ENCODE data around the gene LRIG1.
A peak's percentile ranks its signal among the peaks of the same experiment; 100 is the strongest.
"Not testable (repeated sequence)": the region's sequence is repeated elsewhere in the genome, so short reads cannot be mapped to it uniquely, and the experiment has no call there.

Gene LRIG1

DNA sequence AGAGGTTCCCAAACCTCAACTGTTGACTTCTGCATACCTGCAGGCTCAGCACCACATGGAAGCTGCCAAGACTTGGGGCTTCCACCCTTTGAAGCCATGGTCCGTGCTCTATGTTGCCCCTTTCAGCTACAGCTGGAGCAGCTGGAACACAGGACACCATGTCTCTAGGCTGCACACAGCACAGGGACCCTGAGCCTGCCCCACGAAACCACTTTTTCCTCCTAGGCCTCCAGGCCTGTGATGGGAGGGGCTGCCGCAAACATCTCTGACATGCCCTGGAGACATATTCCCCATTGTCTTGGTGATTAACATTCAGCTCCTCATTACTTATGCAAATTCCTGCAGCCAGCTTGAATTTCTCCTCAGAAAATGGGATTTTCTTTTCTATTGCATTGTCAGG is 78.9 kb downstream of the LRIG1 start:
- DNase-seq (ENCODE audit: low spot score) = not testable (repeated sequence)

DNA sequence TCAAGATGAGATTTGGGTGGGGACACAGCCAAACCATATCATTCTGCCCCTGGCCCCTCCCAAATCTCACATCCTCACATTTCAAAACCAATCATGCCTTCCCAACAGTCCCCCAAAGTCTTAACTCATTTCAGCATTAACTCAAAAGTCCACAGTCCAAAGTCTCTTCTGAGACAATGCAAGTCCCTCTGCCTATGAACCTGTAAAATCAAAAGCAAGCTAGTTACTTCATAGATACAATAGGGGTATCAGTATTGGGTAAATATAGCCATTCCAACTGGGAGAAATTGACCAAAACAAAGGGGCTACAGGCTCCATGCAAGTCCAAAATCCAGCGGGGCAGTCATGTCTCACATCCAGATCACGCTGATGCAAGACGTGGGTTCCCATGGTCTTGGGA is 79.7 kb downstream of the LRIG1 start:
- DNase-seq (ENCODE audit: low spot score) = not testable (repeated sequence)

DNA sequence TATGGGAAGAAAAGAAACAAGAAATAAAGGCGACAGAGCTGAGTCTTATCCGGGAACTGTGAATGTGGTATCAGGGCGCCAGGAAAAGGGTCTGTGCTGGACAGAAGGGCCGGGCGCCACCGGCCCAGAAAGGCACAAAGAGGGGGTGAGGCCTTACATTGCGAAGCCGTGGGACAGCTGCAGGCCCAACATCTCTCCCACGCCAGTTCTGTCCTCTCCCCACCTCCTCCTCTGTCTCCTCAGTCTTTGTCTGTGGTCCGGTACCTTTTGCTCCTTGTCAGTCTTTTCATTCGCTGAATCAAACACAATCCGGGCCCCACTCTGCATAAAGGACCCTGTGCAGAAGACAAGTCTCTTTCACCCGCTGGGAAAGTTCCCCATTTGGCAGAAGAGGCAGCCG is 81.8 kb downstream of the LRIG1 start:
- peak; percentile 65 for DNase-seq (ENCODE audit: low spot score)

DNA sequence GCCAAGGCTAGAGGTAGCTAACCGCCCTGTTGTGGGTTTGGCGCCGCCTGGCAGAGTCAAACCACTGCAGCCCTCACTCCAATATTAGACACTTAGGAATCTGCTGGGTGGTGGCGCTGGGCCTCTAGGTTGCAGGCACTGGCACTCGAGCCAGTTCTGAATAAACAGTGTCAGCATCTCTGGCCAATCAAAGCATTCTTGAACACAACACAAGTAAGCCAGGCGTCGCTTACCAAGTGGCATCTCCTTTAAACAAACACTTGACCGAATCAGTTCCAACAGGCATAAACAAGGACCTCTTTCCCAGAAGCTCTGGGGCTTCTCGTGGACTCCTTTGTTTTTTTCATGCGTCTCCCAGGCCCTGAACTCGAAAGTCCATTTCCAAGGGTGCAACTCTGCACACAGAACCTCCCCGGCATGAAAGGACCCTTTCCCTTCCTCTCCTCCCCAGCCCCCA is 82.3 kb downstream of the LRIG1 start:
- DNase-seq (ENCODE audit: low spot score) = peak; percentile 90

DNA sequence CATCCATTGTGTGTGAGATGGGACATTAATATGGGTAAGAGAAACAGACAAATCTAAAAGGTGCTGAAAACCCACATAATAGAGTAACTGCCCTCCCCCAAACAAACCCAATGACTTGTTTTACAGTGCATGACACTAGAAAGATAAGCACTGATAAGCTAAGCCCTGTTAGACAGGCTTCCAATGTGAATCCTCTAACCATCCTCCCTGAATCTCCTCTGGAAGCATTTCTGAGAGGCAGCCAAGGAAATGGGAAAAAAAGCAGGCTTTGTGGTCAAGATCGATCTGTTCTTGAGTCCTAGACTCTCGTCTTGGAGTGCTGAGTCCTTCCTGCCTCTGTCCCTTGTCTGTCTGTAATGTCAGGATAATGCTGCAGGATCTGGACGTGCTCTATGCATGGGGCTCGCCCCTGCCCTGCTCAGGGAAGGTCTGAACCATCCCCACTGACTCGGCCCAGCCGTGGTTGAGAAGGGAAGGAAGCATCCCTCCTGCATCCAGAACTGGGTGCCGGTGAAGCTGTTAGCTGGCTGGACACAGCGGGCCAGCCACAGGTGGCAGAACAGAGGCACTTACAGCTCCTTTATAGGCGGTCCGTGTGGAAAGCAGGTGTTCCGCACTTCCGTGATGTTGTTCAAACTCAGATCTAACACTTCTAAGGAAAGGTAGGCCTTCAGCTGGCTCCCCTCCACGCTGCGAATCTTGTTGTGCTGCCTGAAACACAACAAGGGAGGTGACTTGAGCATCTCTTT is 84.1 kb downstream of the LRIG1 start:
- no peak for DNase-seq (ENCODE audit: low spot score)

DNA sequence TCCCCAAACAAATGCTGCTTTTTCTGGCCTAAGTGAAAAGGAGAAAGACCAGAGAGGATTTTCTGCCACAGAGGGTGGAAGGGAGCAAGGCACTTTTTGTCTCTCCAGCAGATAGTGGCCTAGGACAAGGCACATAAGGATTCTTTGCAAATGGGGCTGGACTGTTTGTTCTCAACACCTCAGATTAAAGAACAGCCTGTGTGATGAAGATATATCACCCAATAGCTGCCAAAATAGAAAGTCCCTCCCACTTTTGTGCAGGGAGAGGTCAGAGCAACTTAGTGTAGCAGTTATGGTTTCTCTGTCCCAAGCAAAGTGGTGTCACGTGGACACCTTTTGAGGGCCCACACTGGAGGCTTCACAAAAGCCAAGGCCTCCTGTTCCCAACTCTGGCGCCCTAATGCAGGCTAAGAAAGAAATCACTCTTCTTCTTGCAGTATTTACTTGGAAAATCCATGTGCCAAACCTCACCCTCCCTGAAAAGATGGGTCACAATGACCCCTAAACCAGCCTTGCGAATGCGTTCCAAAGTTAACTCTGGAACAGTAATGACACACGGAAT is 84.9 kb downstream of the LRIG1 start:
- no peak for DNase-seq (ENCODE audit: low spot score)

DNA sequence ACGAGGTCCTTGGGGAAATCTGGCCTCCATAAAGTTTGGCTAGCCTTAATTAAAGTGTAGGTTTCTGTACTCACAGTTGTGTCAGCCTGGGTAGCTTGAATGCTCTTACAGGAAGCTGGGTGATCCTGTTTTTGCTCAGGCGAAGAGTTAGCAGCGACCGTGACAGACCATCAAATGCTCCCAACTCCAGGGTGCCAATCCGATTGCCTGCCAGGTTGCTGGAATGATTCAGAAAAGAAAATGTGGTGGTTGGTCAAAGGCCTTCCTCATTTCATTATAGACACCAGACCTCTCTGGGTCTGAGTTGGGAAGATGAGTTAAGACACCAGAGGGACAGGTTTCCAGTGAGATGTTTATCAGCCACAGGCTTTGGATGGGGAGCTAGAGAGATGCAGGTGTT is 86.0 kb downstream of the LRIG1 start:
- no peak for DNase-seq (ENCODE audit: low spot score)

DNA sequence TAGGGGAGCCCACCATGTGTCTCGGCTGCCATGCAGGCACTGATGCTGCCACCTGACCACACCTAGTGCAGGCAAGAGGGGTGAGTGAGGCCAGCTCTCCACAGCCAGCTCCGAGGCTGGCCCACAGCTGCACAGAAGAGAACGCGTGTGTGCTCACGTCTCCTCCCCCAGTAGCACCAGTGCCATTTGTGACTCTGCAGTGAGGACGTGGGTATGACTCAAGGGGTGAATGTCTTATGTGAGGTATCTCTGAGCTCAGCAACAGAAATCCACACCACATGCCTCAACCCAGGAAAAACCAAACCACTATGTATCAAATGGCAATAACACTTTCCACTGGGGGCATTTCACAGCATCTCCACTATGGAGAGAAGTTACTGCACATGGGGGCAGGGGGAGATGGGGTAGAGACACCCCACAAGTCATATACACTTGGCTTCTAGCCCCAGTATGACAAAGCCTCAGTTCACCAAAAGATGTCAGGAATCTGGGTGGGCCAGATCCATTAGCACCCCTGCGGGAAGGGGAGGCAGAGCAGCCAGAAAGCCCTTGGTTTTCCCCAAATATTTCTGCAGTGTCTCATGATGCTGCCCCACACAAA is 87.6 kb downstream of the LRIG1 start:
- no peak for DNase-seq (ENCODE audit: low spot score)

DNA sequence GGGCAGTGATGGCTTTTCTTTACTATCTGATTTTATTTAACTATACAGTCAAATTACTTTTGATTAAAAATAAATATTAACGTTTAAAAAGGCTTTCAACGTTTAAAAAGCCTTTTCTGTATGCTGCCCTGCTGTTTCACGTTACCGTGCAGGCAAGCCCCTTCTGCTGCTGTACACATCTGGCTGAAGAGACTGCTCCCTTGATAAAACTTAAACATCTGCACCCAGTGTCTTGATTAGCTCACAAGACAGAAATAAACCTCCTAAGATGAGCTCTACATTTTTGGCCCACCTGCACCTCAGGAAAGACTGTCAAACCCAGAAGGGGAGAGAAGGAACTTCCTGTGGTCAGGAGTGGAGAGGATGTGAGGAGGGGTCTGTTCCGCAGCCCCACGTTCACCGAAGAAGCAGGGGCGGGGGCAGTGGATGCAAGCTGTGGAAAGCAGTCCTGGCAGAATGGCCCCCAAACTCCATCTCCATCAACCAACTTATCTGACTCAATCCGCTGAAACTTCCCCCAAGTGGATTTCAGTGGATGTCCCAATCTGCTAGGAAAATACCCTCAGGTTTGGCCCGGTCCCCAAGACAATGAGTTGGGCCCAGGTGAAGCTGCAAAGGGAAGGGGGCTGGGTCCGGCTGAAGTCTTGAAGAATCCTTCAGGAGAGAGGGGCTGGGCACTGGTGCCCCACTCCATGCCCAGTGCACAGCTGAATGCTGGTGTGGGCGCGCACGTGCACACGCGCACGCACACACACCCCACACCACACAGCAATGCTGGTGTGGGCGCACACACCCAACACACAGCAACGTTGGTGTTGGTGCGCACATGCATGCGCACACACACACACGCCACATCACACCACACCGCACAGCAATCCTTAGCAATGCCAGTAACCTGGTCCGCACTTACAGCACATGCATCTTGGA is 88.6 kb downstream of the LRIG1 start:
- DNase-seq (ENCODE audit: low spot score) = no peak

DNA sequence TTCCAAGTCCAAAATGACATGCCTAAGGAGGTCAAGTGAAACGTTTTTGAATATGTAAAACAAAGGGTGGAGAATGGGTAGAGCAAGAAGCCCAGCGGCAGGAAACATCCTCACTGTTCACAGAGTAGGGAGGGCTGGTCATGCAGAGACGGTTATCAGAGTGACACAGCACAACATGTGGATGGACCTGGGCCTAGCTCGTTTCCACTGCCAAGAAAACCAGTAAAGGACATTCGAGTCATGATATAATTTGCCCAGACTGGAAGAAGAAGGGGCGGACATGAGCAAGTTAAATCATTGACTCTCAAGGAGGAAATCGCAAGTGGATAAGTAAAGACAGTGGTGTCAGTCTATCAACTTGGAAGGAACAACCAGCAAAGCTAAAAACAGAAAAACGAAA is 89.3 kb downstream of the LRIG1 start:
- DNase-seq (ENCODE audit: low spot score) = no peak

DNA sequence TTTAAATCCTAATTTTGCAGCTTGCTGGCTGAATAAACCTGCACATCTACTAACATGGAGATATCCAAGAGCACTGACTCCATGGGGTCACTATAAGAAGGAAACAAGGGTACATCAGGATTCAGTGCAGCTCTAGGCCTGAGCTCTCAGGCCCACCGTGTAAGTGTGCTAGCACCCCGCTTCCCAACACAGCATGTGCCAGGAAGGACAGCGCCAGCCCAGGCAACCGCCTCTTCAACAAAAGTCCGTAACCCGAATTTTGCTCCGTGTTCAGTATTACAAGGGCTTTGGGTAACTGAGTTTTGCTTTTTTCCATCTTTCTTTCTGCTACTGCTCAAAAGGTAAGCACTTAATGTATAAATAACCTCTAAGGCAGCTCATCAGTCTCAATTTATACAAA is 89.8 kb downstream of the LRIG1 start:
- DNase-seq (ENCODE audit: low spot score) = no peak

DNA sequence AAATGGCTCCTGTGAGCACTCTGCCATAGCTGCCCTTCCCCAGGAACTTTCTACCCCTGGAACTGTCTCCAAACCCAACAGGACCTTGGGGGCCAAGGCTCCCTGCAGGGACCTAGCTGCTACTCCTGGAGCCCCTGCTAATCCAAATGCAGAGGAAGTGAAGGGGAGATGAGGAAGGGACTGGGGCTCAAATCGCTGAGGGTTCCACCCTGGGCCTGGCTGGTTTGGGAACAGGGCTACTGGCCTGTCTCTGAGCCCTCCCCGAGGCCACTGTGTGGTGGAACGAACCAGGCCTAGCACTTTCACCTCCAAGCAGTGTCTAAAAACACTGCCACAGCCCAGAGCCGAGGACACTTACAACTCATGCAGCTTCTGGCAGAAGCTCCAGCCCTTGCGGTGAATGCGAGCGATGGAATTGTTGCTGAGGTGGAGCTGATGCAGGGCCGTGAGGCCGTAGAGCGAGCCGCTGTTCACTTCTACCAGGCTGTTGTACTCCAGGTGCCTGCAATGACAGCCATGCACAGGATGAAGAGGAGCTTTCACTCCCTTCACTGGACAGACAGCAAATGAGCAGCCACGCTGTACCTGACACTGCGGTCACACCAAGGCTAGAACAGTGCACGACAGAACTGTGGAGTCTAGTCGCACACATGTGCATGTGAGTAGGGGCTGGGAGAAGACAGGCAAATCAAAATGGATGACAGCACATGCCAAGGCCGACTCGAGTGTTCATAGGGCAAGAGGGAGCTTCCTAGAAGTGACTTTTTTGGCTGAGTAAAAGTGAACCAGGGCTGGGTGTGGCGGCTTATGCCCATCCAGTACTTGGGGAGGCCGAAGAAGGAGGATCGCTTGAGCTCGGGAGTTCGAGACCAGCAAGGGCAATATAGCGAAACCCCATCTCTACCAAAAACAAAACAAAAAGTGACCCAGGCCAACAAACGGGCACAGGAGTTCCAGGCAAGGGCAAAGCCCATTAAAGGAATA is 90.8 kb downstream of the LRIG1 start:
- no peak for DNase-seq (ENCODE audit: low spot score)

DNA sequence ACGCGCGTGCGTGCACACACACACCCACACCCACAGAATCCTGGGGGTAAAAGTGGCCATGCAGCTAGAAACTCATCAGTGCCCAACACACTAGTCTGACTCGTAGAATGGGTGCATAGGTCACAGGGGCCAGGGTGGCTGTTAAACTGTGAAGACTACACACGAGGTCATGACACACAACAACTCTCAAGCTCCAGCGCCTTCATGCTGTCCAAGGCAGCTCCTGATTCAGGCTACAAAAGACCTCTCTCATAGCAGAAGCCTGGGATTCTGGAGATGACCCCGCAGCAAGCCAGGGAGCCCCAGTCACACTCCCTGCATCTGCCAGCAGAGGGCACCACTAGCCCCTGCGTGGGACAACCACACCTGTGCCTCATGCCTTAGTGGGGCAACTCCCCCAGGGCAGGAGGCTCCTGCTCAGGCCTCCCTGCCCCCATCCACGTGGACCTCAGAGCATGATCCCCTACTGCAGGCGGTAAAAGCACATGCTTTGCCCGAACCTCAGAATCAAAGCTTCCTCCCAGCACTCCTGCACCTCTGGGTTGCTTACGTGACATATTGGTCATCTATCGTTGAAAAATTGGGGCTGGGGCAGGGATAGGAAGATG is 93.1 kb downstream of the LRIG1 start:
- DNase-seq (ENCODE audit: low spot score) = peak; percentile 78

DNA sequence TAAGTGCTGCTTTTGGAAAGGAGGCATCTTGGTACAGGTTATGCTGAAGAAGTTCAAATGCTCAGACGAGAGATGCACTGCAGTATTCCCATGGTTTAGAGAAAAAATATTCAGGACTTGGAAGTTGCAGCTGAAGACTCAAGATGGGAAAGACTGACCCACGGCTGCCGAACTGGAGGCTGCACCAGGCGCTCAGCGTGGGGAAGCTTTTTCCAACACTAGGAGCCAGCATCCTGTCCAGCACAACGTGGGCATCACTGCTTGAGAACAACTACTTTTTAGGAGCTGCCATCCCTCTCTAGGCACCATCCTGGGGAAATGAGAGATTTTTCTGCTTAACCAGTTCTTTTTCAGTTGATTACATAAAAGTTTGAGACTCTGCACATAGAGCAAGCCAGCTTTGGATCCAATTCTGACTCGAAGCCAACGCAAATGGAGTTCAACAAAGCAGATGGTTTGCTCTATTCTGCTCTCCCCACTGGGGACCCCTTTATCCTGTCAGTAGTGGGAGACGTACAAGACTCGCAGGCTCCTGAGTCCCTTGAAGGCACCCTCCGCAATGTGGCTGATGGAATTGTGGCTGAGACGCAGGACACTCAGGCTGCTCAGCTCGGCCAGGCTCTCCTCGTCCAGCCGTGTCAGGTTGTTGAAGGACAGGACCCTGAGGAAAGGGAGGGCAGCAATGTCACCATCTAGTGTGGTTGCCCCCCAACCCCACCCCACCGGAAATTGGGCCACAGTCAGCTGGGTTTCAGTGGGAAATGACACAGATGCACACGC is 93.8 kb downstream of the LRIG1 start:
- no peak for DNase-seq (ENCODE audit: low spot score)

DNA sequence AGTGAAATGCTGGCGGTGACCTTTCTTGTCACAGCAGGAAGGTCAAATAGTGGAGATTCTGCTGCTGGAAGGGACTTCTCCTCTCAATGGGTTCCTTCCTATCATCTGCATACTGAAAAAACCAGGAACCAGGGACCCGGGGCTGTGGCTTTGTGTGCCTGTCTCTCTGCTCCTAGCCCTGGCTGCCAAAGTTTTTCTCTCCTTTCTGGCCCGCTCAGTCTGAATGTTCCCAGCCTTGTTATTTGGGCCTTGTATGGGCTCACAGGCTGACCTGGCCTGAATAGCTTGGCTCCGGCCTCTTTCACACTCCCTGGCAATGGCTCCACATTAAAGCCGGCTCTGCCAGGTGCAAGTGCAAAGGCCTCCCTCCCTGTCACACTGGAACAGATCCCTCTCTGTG is 94.7 kb downstream of the LRIG1 start:
- peak; percentile 77 for DNase-seq (ENCODE audit: low spot score)

DNA sequence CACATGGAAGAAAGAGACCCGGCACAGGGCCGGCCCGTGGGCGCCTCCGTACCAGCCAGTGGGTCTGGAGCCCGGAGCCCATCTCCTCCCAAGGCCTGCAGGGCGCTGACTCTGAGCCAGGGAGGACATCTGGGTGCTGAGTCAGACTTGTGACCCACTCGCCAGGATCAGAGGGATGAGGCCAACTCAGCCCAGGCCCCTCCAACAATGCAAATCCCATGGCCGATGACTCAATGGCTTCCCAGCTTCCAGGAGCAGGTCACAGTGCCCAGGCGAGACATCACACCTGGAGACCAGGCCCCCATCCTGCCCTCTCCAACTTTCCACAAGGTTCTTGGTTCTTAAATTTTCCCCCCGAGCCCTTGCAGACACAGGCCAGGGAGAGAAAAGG is 95.1 kb downstream of the LRIG1 start:
- peak; percentile 63 for DNase-seq (ENCODE audit: low spot score)

DNA sequence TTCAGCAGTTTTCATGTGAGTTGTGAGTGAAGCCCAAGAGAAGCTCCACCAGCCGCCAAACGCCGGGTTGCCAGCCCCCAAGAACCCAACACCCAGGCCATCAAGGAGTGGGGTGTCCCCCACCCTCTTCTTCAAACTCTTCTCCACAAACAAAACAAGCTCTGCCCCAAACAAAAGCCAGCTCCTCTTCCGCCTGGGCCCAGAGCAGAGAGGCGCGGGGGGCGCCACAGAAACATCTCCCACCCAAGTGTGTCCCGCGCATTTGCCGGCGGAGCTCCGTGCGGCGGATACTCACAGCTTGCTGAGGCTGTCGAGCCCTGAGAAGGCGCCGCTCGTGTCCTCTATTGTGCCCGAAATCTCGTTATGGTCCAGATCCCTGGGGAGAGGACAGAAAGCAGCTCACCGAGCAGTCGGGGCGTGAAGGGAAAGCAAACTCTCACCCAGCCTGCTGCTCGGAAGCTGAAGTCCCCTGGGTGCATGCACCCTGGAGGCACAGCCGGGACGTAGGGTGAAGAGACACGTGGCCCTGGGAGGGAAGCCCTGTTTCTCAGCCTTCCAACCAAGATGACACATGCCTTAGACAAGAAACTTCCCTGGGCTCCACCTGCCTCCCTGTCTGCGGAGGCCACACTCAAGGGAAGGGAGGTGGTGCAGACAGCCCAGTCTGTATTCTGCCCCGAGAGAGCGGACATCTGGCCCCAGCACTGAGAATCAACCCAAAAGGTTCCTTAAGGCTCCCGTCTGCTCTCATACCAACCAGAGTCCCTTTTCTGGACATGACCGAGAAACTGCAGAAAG is 95.7 kb downstream of the LRIG1 start:
- no peak for DNase-seq (ENCODE audit: low spot score)

DNA sequence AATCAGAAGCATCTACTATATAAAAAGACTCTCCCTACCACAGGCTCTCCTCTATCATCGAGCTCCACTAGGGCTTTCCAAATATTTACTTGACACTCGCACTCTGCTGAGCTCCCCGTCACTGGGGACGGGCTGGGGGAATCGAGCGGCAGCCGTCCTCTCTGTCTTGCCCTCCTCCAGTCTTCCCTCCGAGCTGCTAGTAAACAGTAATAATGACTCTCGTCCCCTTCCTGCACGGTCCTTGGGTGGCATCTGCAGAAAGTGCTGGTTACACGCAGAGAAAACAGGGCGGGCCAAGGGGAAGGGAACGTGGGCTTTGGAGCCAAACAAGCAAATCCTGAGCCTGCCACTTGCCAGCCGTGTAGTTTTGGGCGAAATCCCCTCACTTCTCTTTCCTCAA is 96.6 kb downstream of the LRIG1 start:
- no peak for DNase-seq (ENCODE audit: low spot score)

DNA sequence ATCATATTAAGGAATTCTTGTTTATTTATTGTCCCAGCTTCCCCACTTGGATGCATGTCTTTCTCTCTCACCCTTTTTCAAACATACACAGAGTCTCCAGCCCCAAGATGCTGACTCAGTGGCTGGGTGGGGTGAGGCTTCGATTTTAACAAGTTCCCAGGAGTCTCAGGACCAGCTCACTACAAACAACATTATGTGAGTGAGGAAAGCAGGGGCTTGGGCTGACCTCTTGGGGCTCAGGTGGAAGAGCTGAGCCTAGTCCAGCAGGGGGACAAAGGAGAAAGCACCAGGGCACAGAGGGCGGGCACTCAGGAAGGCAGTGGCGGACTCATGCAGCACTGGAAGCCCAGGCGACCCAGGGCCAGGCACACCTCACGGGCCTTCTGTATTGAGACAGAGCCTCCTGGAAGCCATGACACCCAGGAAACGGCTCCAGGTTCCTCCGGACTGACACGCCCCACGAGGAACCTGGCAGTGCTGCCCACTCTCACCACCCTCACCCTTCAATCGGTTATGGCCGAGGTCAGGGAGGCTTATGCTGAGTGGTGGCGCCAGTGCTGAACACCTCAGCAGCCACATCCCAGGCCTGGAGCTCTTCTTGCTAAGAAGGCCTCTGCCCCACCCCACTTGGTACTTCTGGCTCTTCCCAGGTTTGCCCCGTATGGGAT is 97.4 kb downstream of the LRIG1 start:
- DNase-seq (ENCODE audit: low spot score) = no peak
